Smooth muscle cell (in vitro differentiated cells): ENCODE measurements around the gene METTL13. TPM values are rescaled to one million over a fixed set of nuclear protein-coding genes. Genes with fewer than 3 reads are reported as not detected.

Experiments used
- DNase-seq: peaks from one replicate; lab custom pipeline; 2025; ENCODE audit not compliant: unreplicated experiment; lab: John Stamatoyannopoulos, UW
- H2AFZ ChIP-seq: fragments of 200-600 bp; sonication (generic); 2 replicates; pipeline ENCODE4 v1.6.0; 2016; ENCODE audit warnings: antibody characterized with exemption, low read depth, mild to moderate bottlenecking
- H3F3A ChIP-seq: fragments of 200-600 bp; sonication (generic); 2 replicates; pipeline ENCODE4 v1.6.0; 2017; ENCODE audit warnings: antibody characterized with exemption, low read depth
- H3K27ac ChIP-seq: fragments of 200-600 bp; sonication (generic); 2 replicates; pipeline ENCODE4 v1.5.1; 2016; ENCODE audit warnings: low read depth, mild to moderate bottlenecking
- H3K27me3 ChIP-seq: fragments of 200-600 bp; sonication (generic); 2 replicates; pipeline ENCODE4 v1.6.1; 2016; ENCODE audit warnings: low read depth, mild to moderate bottlenecking
- H3K36me3 ChIP-seq: fragments of 200-600 bp; sonication (generic); 2 replicates; pipeline ENCODE4 v1.5.1; 2016; ENCODE audit warnings: low read depth
- H3K4me1 ChIP-seq: fragments of 200-600 bp; sonication (generic); 2 replicates; pipeline ENCODE4 v1.5.1; 2016; ENCODE audit warnings: low read depth
- H3K4me2 ChIP-seq: fragments of 200-600 bp; sonication (generic); 2 replicates; pipeline ENCODE4 v1.6.0; 2016; ENCODE audit warnings: mild to moderate bottlenecking
- H3K4me3 ChIP-seq: fragments of 200-600 bp; sonication (generic); 2 replicates; pipeline ENCODE4 v1.5.1; 2016; ENCODE audit warnings: mild to moderate bottlenecking
- H3K79me2 ChIP-seq: fragments of 200-600 bp; sonication (generic); 2 replicates; pipeline ENCODE4 v1.6.0; 2016; ENCODE audit warnings: low read depth, mild to moderate bottlenecking
- H3K9ac ChIP-seq: fragments of 200-600 bp; sonication (generic); 2 replicates; pipeline ENCODE4 v1.6.0; 2016; ENCODE audit warnings: low read depth
- H3K9me3 ChIP-seq: fragments of 200-600 bp; sonication (generic); replicated peaks from 2 replicates; pipeline ENCODE4 v1.5.1; 2016; ENCODE audit warnings: low read depth
- H4K20me1 ChIP-seq: fragments of 200-600 bp; sonication (generic); 2 replicates; pipeline ENCODE4 v1.6.0; 2016; ENCODE audit warnings: low read depth
- WGBS: methylation state at CpG from one replicate; pipeline ENCODE4 v1.1.7; 2016; ENCODE audit warnings: low lambda C conversion rate; 5-methylcytosine and 5-hydroxymethylcytosine counted together
- polyA plus RNA-seq: library from polyadenylated mRNA; unstranded; fragments of >200 nt; fragmentation: Nextera tagmentation; extraction: Ambion mirVana; gene quantifications from 2 replicates; pipeline ENCODE4 v1.2.1, GENCODE V29; 2016
- total RNA-seq: library from RNA; depleted of rRNA; stranded (reverse); fragments of >200 nt; gene quantifications from 2 replicates; pipeline ENCODE4 v1.2.3, GENCODE V29; 2014
- TF ChIP-seq, protein P1 (sequence below): fragments of 200-600 bp; sonication (generic); IDR thresholded peaks from 2 replicates; pipeline ENCODE4 v1.5.1; 2017; ENCODE audit warnings: borderline replicate concordance, mild to moderate bottlenecking, antibody characterized with exemption; ENCODE audit not compliant: insufficient read depth, poor library complexity, severe bottlenecking

The METTL13 gene
- total and polyA plus RNA-seq, 2 experiments from 2014 or later, result 17.5 to 19.2 TPM

DNA sequence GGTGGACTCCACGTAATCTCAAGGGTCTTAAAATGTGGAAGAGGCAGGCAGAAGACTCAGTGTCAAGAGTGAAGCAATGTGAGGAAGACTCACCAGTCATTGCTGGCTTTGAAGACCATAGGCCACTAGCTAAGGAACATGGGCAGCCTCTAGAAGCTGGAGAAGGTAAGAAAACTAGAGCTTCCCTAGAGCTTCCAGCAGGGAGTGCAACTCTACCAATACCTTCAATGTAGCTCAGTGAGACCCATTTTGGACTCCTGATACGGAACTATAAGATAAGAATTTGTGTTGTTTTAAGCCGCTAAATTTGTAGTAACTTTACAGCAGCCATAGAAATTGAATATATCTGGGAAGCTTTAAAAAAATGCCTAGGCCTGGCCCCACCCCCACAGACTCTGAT lies 18.9 kb downstream of the METTL13 start:
- Histone ChIP-seq H3F3A (no peaks in the 10 kb centered on the region), H3K79me2 (no peaks in the 10 kb centered on the region), H4K20me1 (no peaks in the 10 kb centered on the region), H3K27me3 (no peaks in the 10 kb centered on the region), H3K4me3 (no peak overlapping the region), H3K36me3 (no peaks in the 10 kb centered on the region), H2AFZ (no peak overlapping the region), H3K27ac (no peak overlapping the region), H3K4me2 (no peak overlapping the region), H3K9me3 (no peaks in the 10 kb centered on the region), H3K4me1 (no peaks in the 10 kb centered on the region), H3K9ac (no peak overlapping the region)
- TF ChIP-seq, protein P1, sequence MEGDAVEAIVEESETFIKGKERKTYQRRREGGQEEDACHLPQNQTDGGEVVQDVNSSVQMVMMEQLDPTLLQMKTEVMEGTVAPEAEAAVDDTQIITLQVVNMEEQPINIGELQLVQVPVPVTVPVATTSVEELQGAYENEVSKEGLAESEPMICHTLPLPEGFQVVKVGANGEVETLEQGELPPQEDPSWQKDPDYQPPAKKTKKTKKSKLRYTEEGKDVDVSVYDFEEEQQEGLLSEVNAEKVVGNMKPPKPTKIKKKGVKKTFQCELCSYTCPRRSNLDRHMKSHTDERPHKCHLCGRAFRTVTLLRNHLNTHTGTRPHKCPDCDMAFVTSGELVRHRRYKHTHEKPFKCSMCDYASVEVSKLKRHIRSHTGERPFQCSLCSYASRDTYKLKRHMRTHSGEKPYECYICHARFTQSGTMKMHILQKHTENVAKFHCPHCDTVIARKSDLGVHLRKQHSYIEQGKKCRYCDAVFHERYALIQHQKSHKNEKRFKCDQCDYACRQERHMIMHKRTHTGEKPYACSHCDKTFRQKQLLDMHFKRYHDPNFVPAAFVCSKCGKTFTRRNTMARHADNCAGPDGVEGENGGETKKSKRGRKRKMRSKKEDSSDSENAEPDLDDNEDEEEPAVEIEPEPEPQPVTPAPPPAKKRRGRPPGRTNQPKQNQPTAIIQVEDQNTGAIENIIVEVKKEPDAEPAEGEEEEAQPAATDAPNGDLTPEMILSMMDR, result no peak
- DNase-seq, result no peak
- WGBS, result 87% methylated on average over 3 of the region's 3 CpGs

DNA sequence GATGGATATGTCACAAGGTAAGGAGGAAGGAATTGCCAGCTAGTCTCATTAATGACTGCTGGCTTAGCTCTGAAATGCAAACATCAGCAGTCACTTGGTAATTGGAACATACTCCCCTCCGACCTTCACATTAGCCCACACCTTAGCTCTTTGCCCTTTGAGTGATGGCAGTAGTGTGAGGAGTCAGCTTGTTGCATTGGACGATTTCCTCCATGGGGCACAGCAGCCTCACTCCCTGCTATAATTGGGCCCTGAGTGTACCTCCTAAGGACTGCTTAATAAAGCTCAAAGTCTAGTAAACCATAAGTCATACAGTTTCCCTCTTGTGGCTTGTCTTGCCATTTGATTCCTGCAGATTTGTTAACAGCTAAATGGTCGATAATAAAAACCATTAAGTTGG lies 19.4 kb downstream of the METTL13 start:
- TF ChIP-seq, protein P1, result no peak
- no peaks in the 10 kb centered on the region for H3K36me3 ChIP-seq
- no peak overlapping the region for H3K9ac ChIP-seq
- H3K9me3 ChIP-seq, result no peaks in the 10 kb centered on the region
- H3F3A ChIP-seq, result no peaks in the 10 kb centered on the region
- no peaks in the 10 kb centered on the region for H3K79me2 ChIP-seq
- H3K4me2 ChIP-seq, result no peak overlapping the region
- H3K4me3 ChIP-seq, result no peak overlapping the region
- no peak overlapping the region for H3K27ac ChIP-seq
- WGBS, result 68% methylated on average over 3 of the region's 3 CpGs
- no peaks in the 10 kb centered on the region for H4K20me1 ChIP-seq
- no peaks in the 10 kb centered on the region for H3K4me1 ChIP-seq
- no peak overlapping the region for H2AFZ ChIP-seq
- no peak for DNase-seq
- no peaks in the 10 kb centered on the region for H3K27me3 ChIP-seq

DNA sequence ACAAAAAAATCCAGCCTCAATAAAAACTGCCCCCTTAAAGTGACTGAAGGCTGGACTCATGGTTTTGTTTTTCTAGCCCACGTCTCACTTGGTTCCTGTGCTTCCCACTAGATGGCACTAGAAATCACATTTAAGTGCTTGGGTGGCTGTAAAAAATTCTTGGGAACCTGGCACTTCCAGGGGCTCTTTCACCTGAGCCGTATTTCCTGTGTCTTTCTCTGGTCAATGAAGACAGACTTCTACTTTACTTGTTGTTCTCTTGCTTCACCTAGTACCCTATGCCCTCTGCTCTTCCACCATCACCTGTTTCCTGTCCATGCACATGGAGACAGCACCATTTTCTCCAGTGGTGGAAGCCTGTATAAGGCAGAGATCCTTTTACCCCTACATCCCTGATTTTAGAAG lies 20.0 kb downstream of the METTL13 start:
- Histone ChIP-seq H3K4me3 (no peak overlapping the region), H3K4me2 (no peak overlapping the region), H3K9ac (no peak overlapping the region), H3K79me2 (no peaks in the 10 kb centered on the region), H3K9me3 (no peaks in the 10 kb centered on the region), H3K4me1 (no peaks in the 10 kb centered on the region), H3K36me3 (no peaks in the 10 kb centered on the region), H3F3A (no peaks in the 10 kb centered on the region), H4K20me1 (no peaks in the 10 kb centered on the region), H2AFZ (no peak overlapping the region), H3K27ac (no peak overlapping the region), H3K27me3 (no peaks in the 10 kb centered on the region)
- DNase-seq, result no peak
- TF ChIP-seq, protein P1, result peak; percentile 77
- WGBS, result 12% methylated on average over 2 of the region's 2 CpGs

GRCh38 chr1:171802207-171802606 lies 20.7 kb downstream of the METTL13 start:
- Histone ChIP-seq H3K4me1 (no peaks in the 10 kb centered on the region), H3K27me3 (no peaks in the 10 kb centered on the region), H3K4me3 (no peak overlapping the region), H3K9ac (no peak overlapping the region), H3K9me3 (no peaks in the 10 kb centered on the region), H2AFZ (no peak overlapping the region), H3K4me2 (no peak overlapping the region), H3F3A (no peaks in the 10 kb centered on the region), H3K27ac (no peak overlapping the region), H3K36me3 (no peaks in the 10 kb centered on the region), H3K79me2 (no peaks in the 10 kb centered on the region), H4K20me1 (no peaks in the 10 kb centered on the region)
- DNase-seq, result no peak
- TF ChIP-seq, protein P1, result no peak
- 81% methylated on average over 3 of the region's 3 CpGs for WGBS
